Fibroblast of pulmonary artery (primary cell): ENCODE data around the gene F7.

ENCODE experiments used
- DNase-seq: peaks from one replicate; pipeline ENCODE4 v3.0.0-alpha.2; 2010; ENCODE audit warnings: low read depth
- H3K4me3 ChIP-seq: replicated peaks from 2 replicates; pipeline ENCODE4 v1.5.1; 2011; ENCODE audit warnings: low read depth, mild to moderate bottlenecking, control low read depth, low read length, moderate library complexity
- TF ChIP-seq, protein P1 (sequence below): IDR thresholded peaks from 2 replicates; pipeline ENCODE4 v1.5.1; 2011; ENCODE audit warnings: mild to moderate bottlenecking, control low read depth, low read length, inconsistent platforms; ENCODE audit errors: missing control alignments

The F7 gene

DNA sequence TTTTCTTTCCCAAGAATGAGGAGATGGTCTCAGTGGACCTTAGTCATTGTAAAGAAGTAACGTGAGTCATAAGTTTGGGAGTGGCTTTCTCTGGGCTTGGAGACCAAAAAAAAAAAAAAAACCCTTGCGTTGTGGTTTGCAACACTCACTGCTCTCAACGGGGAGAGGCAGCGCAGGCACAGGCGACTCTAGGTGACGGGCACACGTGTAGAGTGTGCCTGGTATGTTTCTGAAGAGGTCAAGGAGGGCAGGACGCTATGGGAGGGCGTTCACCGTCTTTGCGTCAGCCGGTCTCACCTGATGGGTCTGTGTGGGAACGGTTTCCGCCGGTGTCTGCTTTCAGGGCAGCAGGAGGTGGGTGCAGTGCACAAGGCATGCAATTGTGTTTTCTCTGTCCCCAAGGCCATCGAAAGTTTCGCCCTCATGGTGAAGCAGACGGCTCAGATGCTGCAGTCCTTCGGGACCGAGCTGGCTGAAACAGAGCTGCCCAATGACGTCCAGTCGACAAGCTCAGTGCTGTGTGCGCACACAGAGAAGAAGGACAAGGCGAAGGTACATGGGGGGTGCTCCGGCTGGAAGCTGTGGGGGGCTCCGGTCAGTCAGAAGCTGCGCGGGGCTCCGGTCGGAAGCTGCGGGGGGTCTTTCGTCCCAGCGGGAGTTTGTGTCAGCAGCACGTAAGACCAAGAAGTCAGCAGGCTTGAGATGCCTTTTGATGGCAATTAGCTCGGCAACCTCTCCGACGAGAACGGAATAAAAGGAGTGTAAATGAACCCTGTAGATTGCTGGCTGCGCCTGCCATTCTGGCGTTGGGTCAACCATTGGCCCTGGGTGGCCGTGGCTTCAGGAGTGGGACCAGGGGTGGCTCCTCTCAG, 40.8 kb upstream of the F7 start:
- no peak overlapping the region for H3K4me3 ChIP-seq
- DNase-seq, result peak; percentile 79
- TF ChIP-seq, protein P1, sequence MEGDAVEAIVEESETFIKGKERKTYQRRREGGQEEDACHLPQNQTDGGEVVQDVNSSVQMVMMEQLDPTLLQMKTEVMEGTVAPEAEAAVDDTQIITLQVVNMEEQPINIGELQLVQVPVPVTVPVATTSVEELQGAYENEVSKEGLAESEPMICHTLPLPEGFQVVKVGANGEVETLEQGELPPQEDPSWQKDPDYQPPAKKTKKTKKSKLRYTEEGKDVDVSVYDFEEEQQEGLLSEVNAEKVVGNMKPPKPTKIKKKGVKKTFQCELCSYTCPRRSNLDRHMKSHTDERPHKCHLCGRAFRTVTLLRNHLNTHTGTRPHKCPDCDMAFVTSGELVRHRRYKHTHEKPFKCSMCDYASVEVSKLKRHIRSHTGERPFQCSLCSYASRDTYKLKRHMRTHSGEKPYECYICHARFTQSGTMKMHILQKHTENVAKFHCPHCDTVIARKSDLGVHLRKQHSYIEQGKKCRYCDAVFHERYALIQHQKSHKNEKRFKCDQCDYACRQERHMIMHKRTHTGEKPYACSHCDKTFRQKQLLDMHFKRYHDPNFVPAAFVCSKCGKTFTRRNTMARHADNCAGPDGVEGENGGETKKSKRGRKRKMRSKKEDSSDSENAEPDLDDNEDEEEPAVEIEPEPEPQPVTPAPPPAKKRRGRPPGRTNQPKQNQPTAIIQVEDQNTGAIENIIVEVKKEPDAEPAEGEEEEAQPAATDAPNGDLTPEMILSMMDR, result no peak

DNA sequence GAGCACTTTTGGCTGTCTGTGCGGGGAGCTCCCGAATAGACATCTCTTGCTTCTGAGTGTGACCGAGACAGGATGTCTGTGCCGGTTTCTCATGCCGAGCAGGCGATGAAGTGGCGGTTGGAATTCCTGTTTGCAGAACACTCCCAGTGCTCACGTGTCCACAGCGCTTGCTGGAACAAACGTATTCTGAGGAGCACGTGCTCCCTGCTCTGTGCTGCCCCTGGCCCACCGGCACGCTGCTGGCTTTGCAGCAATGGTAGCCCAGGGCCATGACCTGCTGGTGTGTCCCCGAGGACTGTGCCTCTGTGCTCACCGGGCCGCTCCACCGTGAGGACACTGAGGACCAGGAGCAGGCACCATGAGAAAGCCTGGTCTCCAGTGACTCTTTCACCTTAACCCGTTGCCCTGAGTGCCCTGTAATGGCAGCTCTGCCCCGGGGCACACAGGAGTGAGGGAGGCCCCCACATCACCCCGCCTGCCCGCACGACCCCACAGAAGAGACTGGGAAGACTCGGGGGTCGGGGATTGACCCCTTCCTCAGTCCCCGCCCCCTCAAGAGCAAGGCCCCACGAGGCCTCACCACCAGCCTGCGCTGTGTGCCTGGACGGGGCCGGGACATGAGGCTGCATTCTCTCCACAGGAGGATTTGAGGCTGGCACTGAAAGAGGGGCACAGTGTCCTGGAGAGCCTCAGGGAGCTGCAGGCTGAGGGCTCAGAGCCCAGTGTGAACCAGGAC, 40.0 kb upstream of the F7 start:
- TF ChIP-seq, protein P1, result no peak
- no peak for DNase-seq

DNA sequence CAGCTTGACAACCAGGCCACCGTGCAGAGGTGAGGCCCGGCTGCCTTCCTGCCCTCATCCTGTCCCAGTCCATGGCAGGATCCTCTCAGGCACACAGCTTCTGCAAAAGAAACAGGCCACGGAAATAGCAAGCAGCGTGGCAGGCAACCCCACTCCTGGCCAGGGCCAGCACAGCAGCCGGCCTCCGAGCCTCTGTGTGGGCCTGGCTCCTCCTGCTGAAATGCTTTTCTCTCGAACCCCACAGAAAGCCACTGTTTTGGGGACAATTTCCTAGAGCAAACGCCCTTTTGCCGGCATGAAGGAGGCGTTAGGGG, 39.5 kb upstream of the F7 start:
- H3K4me3 ChIP-seq, result no peak overlapping the region
- TF ChIP-seq, protein P1, result no peak
- no peak for DNase-seq

More for the DNA sequence above, 40.0 kb upstream of the F7 start:
- H3K4me3 ChIP-seq, result no peak overlapping the region

DNA sequence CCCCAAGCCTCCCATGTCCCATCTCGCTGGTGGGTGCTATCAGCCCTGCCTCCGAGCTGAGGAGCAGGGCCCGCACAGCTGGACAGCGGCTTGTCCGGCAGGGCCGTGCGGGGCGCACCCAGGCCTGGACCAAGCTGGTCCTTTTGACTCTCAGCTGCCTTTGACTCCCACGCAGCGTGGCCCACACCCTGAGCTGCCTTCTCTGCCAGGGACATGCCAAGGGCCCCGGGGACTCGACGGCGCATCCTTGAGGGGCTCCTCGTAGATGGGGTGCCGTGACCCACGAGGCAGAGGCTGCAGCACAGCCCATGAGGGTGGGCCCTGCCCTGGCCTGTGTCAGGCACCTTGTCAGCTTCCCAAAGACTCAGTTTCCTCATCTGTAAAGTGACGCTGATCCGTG, 38.8 kb upstream of the F7 start:
- TF ChIP-seq, protein P1, result no peak
- DNase-seq, result no peak
- no peak overlapping the region for H3K4me3 ChIP-seq

DNA sequence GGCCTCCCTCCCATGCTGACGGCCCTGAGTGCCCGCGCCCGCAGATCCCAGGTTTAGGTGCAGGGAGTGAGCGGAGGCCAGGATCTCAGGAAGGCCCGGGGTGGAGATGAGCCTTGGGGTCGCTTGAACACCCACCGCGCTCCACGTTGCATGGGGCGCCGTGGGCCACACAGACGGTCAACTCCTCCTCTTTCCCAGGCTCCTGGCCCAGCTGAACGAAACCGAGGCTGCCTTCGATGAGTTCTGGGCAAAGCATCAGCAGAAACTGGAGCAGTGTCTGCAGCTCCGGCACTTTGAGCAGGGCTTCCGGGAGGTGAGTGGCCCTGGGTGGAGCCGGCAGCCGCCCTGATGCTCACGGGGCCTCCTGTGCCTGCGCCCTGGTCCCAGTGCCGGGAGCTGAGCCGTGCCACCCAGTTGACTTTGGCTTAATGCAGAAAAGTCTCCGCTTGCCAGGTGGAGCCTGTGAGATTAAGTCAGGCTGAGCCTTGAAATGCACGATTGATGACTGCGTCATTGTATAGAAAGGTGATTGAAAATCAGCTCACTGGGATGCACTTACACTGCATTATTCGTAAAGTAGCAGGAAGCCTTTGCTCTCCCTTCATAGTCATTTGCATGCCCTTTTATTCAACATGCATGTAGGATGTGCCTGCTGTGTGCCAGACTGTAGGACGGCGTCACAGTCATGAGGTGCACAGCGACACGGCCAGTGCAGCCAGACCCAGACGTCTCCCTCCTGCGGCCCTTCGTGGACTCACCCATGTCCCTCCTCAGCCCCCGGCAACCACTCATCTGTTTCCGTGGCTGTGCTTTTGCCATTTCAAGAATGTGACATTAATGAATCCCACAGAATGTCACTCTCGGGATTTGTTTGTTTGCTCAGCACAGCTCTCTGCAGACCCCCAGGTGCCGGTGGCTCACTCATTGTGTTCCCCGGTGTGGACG, 35.5 kb upstream of the F7 start:
- H3K4me3 ChIP-seq, result no peak overlapping the region
- DNase-seq, result no peak
- TF ChIP-seq, protein P1, result no peak

DNA sequence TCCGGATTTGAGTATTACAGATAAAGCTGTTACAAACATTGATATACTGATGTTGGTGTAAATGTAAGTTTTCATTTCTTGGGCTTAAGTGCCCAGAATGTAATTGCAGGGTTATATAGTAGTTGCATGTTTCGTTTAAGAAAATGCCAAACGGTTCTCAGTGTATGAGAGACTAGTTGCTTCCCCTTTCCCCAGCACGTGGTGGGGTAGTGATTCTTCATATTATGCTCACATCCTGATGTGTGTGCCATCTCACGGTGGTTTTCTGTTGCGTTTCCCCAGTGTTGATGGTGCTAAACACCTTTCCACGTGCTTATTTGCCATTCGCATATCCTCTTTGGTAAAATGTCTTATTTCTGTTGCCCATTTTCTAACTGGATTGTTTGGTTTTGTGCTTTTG, 34.7 kb upstream of the F7 start:
- H3K4me3 ChIP-seq, result no peak overlapping the region
- DNase-seq, result no peak
- TF ChIP-seq, protein P1, result no peak
